CD14-positive monocyte (primary cell): ENCODE data around the gene TAL2. TPM values are rescaled to one million over a fixed set of nuclear protein-coding genes. Genes with fewer than 3 reads are reported as not detected.

Source experiments
- DNase-seq, 3 donors: peaks; one replicate each; pipeline ENCODE4 v3.0.0-alpha.2; 2011 to 2022
- H2AFZ ChIP-seq: 2 replicates; pipeline ENCODE4 v1.6.0; 2012; ENCODE audit warnings: mild to moderate bottlenecking, low read depth, low read length, inconsistent platforms; ENCODE audit not compliant: insufficient read depth, poor library complexity, severe bottlenecking
- H3K27ac ChIP-seq, 2 donors: 1 replicate in 1 of 2; 2 replicates in 1 of 2; pipeline ENCODE4 v1.5.1; 2012 to 2013; ENCODE audit warnings: low read length in 2 of 2, control low read depth in 1 of 2, inconsistent platforms in 1 of 2, low read depth in 1 of 2, mild to moderate bottlenecking in 1 of 2
- H3K27me3 ChIP-seq, 2 donors: one replicate each; pipeline versions ENCODE4 v1.6.0 to v1.6.1; 2011 to 2013; ENCODE audit warnings: low read length in 2 of 2; ENCODE audit not compliant: control insufficient read depth in 2 of 2, insufficient read depth in 2 of 2
- H3K36me3 ChIP-seq, 2 donors: replicated peaks in 1 of 2; 1 replicate in 1 of 2; 2 replicates in 1 of 2; pipeline versions ENCODE4 v1.5.1 to v1.6.1; 2012 to 2013; ENCODE audit warnings: low read length in 2 of 2, control low read depth in 1 of 2, inconsistent platforms in 1 of 2, mild to moderate bottlenecking in 1 of 2; ENCODE audit not compliant: insufficient read depth in 2 of 2, control insufficient read depth in 1 of 2
- H3K4me1 ChIP-seq, 2 donors: 1 replicate in 1 of 2; 2 replicates in 1 of 2; pipeline versions ENCODE4 v1.5.1 to v1.6.1; 2012 to 2013; ENCODE audit warnings: low read length in 2 of 2, control low read depth in 1 of 2, inconsistent platforms in 1 of 2, mild to moderate bottlenecking in 1 of 2, moderate library complexity in 1 of 2; ENCODE audit not compliant: insufficient read depth in 2 of 2, control insufficient read depth in 1 of 2
- H3K4me2 ChIP-seq: replicated peaks from 2 replicates; pipeline ENCODE3; 2012; ENCODE audit warnings: low read length, moderate library complexity, mild to moderate bottlenecking; ENCODE audit not compliant: poor library complexity, severe bottlenecking; ENCODE audit errors: extremely low read depth
- H3K4me3 ChIP-seq, 3 experiments: fragments of 200-600 bp in 1 of 3; sonication (generic) in 1 of 3; replicated peaks in 1 of 3; 1 replicate in 2 of 3; 2 replicates in 1 of 3; pipeline ENCODE4 v1.5.1; 2011 to 2013; ENCODE audit warnings: low read length in 3 of 3, mild to moderate bottlenecking in 3 of 3, control low read depth in 2 of 3, low read depth in 2 of 3, inconsistent platforms in 1 of 3, moderate library complexity in 1 of 3
- H3K79me2 ChIP-seq: 2 replicates; pipeline ENCODE4 v1.6.0; 2012; ENCODE audit warnings: mild to moderate bottlenecking, control low read depth, inconsistent platforms, low read length, moderate library complexity; ENCODE audit not compliant: insufficient read depth
- H3K9ac ChIP-seq: 2 replicates; pipeline ENCODE4 v1.6.0; 2017; ENCODE audit warnings: low read length, mild to moderate bottlenecking; ENCODE audit not compliant: insufficient read depth, poor library complexity, severe bottlenecking
- H3K9me3 ChIP-seq, 2 donors: replicated peaks in 1 of 2; 1 replicate in 1 of 2; 2 replicates in 1 of 2; pipeline versions ENCODE4 v1.5.1 to v1.6.1; 2012 to 2013; ENCODE audit warnings: low read length in 2 of 2, control low read depth in 1 of 2; ENCODE audit not compliant: control insufficient read depth in 1 of 2, insufficient read depth in 1 of 2
- H4K20me1 ChIP-seq: 2 replicates; pipeline ENCODE4 v1.6.0; 2012; ENCODE audit warnings: mild to moderate bottlenecking, low read length, control low read depth, moderate library complexity; ENCODE audit not compliant: insufficient read depth
- H3K27ac Mint-ChIP-seq, 7 donors: one replicate each; pipeline ENCODE4 v1.8.0; 2020; ENCODE audit warnings: mild to moderate bottlenecking in 7 of 7, mixed read lengths in 7 of 7, moderate library complexity in 6 of 7, inconsistent platforms in 2 of 7
- H3K27me3 Mint-ChIP-seq, 3 donors: one replicate each; pipeline ENCODE4 v1.8.0; 2021 to 2022; ENCODE audit warnings: low read depth in 3 of 3, mild to moderate bottlenecking in 3 of 3, mixed read lengths in 3 of 3, moderate library complexity in 3 of 3, inconsistent platforms in 1 of 3
- H3K36me3 Mint-ChIP-seq, 2 donors: one replicate each; pipeline ENCODE4 v1.8.0; 2020; ENCODE audit warnings: mixed read lengths in 2 of 2, inconsistent platforms in 1 of 2, mild to moderate bottlenecking in 1 of 2
- H3K4me1 Mint-ChIP-seq: one replicate; pipeline ENCODE4 v1.8.0; 2020; ENCODE audit warnings: mild to moderate bottlenecking, mixed read lengths
- H3K4me3 Mint-ChIP-seq, 2 donors: one replicate each; pipeline ENCODE4 v1.8.0; 2020; ENCODE audit warnings: mild to moderate bottlenecking in 2 of 2, mixed read lengths in 2 of 2, moderate library complexity in 1 of 2
- H3K9me3 Mint-ChIP-seq, 7 donors: one replicate each; pipeline ENCODE4 v1.8.0; 2020 to 2022; ENCODE audit warnings: mixed read lengths in 7 of 7, mild to moderate bottlenecking in 6 of 7, moderate library complexity in 6 of 7, inconsistent platforms in 2 of 7
- whole genome bisulfite sequencing: methylation state at CpG from one replicate; pipeline ENCODE4 v1.1.5; 2013; ENCODE audit warnings: missing lambda C conversion rate; ENCODE audit not compliant: insufficient coverage; 5-methylcytosine and 5-hydroxymethylcytosine counted together
- intact Hi-C, 2 donors: fragments of 100-400 bp; cut with micrococcal nuclease; formaldehyde crosslinking; loops; one replicate each; pipeline versions ENCODE4 v1.15.0 to v1.15.1; 2023
- polyA plus RNA-seq, 3 donors: library from polyadenylated mRNA; depleted of rRNA in 1 of 3; unstranded in 2 of 3; stranded (reverse) in 1 of 3; fragments of 300-500 nt in 2 of 3; fragments of >200 nt in 1 of 3; fragmentation: Illumina TruSeq in 2 of 3; gene quantifications; 1 replicate in 2 of 3; 2 replicates in 1 of 3; pipeline ENCODE4 v1.2.3, GENCODE V29; 2012 to 2021
- TF ChIP-seq, protein P1 (sequence below): fragments of 200-600 bp; IDR thresholded peaks from one replicate; pipeline ENCODE4 v1.8.0; 2022; ENCODE audit warnings: antibody characterized with exemption, mild to moderate bottlenecking

TAL2 gene
- polyA plus RNA-seq, 3 donors: not detected

DNA sequence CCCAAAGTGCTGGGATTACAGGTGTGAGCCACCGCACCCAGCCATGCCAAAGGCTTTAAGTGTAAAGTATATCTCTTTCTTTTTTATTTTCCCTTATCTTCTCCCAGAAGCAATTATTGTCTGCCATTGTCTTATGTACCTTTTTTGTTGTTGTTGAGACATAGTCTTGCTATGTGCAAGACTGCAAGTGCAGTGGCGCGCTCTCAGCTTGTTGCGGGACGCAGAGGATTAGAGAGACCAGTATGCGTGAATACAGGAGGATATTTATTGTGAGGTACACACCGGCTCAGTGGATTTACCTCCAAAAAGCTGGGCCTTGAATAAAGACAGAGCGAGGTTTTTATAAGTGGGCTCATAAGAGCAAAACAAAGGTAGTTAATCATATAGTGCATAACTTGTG lies 43.9 kb downstream of the TAL2 start:
- no peak overlapping the region for H3K27ac Mint-ChIP-seq
- 100% methylated on average over 7 of the region's 8 CpGs for WGBS
- Histone ChIP-seq H4K20me1 (no peaks in the 10 kb centered on the region), H3K79me2 (peaks cover 3% of the 10 kb centered on the region), H3K27ac (no peak overlapping the region), H3K4me2 (no peak overlapping the region), H3K9ac (no peak overlapping the region), H3K9me3 (no peaks in the 10 kb centered on the region), H3K27me3 (no peaks in the 10 kb centered on the region), H3K36me3 (no peaks in the 10 kb centered on the region), H3K4me1 (no peaks in the 10 kb centered on the region), H3K4me3 (no peak overlapping the region), H2AFZ (no peak overlapping the region)
- peaks cover 6% of the 10 kb centered on the region for H3K4me1 Mint-ChIP-seq
- H3K36me3 Mint-ChIP-seq: peaks cover 6 to 10% of the 10 kb centered on the region in 2 donors
- H3K27me3 Mint-ChIP-seq: no peaks in the 10 kb centered on the region
- TF ChIP-seq, protein P1, sequence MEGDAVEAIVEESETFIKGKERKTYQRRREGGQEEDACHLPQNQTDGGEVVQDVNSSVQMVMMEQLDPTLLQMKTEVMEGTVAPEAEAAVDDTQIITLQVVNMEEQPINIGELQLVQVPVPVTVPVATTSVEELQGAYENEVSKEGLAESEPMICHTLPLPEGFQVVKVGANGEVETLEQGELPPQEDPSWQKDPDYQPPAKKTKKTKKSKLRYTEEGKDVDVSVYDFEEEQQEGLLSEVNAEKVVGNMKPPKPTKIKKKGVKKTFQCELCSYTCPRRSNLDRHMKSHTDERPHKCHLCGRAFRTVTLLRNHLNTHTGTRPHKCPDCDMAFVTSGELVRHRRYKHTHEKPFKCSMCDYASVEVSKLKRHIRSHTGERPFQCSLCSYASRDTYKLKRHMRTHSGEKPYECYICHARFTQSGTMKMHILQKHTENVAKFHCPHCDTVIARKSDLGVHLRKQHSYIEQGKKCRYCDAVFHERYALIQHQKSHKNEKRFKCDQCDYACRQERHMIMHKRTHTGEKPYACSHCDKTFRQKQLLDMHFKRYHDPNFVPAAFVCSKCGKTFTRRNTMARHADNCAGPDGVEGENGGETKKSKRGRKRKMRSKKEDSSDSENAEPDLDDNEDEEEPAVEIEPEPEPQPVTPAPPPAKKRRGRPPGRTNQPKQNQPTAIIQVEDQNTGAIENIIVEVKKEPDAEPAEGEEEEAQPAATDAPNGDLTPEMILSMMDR: no peak
- peaks cover 0 to 2% (median 0%) of the 10 kb centered on the region in 7 donors for H3K9me3 Mint-ChIP-seq
- intact Hi-C loops: no loop called here
- H3K4me3 Mint-ChIP-seq: no peak overlapping the region
- no peak for DNase-seq

GRCh38 chr9:105708405-105708804 lies 46.1 kb downstream of the TAL2 start:
- Histone ChIP-seq H3K4me1 (no peaks in the 10 kb centered on the region), H3K4me2 (no peak overlapping the region), H3K27ac (no peak overlapping the region), H3K27me3 (no peaks in the 10 kb centered on the region), H3K9me3 (peaks cover 0 to 8% of the 10 kb centered on the region in 2 donors), H2AFZ (no peak overlapping the region), H3K36me3 (no peaks in the 10 kb centered on the region), H3K79me2 (no peaks in the 10 kb centered on the region), H4K20me1 (no peaks in the 10 kb centered on the region), H3K9ac (no peak overlapping the region), H3K4me3 (no peak overlapping the region)
- WGBS: 7% methylated on average over 3 of the region's 3 CpGs
- Mint-ChIP-seq H3K27ac (peak overlapping the region in 2 of 7 donors; percentile 17 to 42), H3K27me3 (no peaks in the 10 kb centered on the region), H3K4me1 (peaks cover 6% of the 10 kb centered on the region), H3K4me3 (peak overlapping the region in 1 of 2 donors; percentile 0), H3K9me3 (peaks cover 0 to 2% (median 0%) of the 10 kb centered on the region in 7 donors), H3K36me3 (peaks cover 6 to 12% of the 10 kb centered on the region in 2 donors)
- intact Hi-C loops: no loop called here
- TF ChIP-seq, protein P1: no peak
- DNase-seq: no peak
